ENCODE data around the gene NMT1.

GRCh38 chr17:45150911-45151809 is 90.0 kb downstream of the NMT1 start:
- no peak for TF ChIP-seq CTCF (IDR thresholded peaks at IDR 0.05)
- TF ChIP-seq EP300 (IDR thresholded peaks at IDR 0.05; ENCODE audit: low read depth): no peak
- TF ChIP-seq POLR2A (IDR thresholded peaks at IDR 0.05): no peak
- no peak for TF ChIP-seq POLR2AphosphoS5 (IDR thresholded peaks at IDR 0.05)
